ENCODE results near the gene PIWIL1. TPM values are rescaled to one million over a fixed set of nuclear protein-coding genes. Genes with fewer than 3 reads are reported as not detected.

Gene PIWIL1
- total and polyA plus RNA-seq, 2 donors (not counting 3 experiments of a cell fraction or from before 2014, with no cell fraction given) = not detected

- H3K27me3 ChIP-seq (ENCODE audit: control insufficient read depth in 2 of 2, insufficient read depth in 2 of 2, low read length in 2 of 2) = no peaks in the 10 kb centered on the region
- no peak overlapping the region for H3K4me3 ChIP-seq (replicated peaks in 1 of 3; ENCODE audit: insufficient read depth in 1 of 3, low read depth in 1 of 3, low read length in 3 of 3)
- intact Hi-C loops (cut with micrococcal nuclease) = no loop called here
- no peaks in the 10 kb centered on the region for H4K20me1 ChIP-seq (replicated peaks; ENCODE audit: control insufficient read depth, extremely low read depth, insufficient read depth, low read length)
- FAIRE-seq (no peak), DNase-seq (ENCODE audit: low read depth, low spot score) (no peak)
- no peaks in the 10 kb centered on the region for H3K36me3 ChIP-seq (ENCODE audit: control insufficient read depth in 2 of 2, extremely low read depth in 1 of 2, insufficient read depth in 2 of 2, low read length in 2 of 2)
- H2AFZ ChIP-seq (ENCODE audit: low read depth, low read length) = no peak overlapping the region
- no peaks in the 10 kb centered on the region for H3K9me1 ChIP-seq (replicated peaks; ENCODE audit: control insufficient read depth, extremely low read depth, insufficient read depth, low read length)
- no peak overlapping the region for H3K27ac ChIP-seq (ENCODE audit: insufficient read depth, low read depth, low read length)
- CTCF ChIA-PET = no interaction called here
- H3K4me2 ChIP-seq (ENCODE audit: insufficient read depth, low read length) = no peak overlapping the region
- no peaks in the 10 kb centered on the region for H3K9me3 ChIP-seq (replicated peaks; ENCODE audit: control insufficient read depth, insufficient read depth, low read length)
- BruUV-seq (replicated peaks) = no TSS peak
- dilution Hi-C loops (cut with MboI; ENCODE audit: extremely low pct_ligation_motif_present, low sequenced_read_pairs) = no loop called here
- H3K9ac ChIP-seq (replicated peaks; ENCODE audit: extremely low read depth, insufficient read depth, low read length) = no peak overlapping the region
- TF ChIP-seq POLR2AphosphoS5 (IDR thresholded peaks at IDR 0.05; ENCODE audit: insufficient read depth, low read depth, low read length) (no peak), JUN (IDR thresholded peaks at IDR 0.05; ENCODE audit: borderline replicate concordance, insufficient read depth, insufficient read length, low read depth) (no peak), FOS (IDR thresholded peaks at IDR 0.05; ENCODE audit: borderline replicate concordance, insufficient read depth, low read length) (no peak), MAX (IDR thresholded peaks at IDR 0.05; ENCODE audit: insufficient read depth, insufficient read length) (no peak), CTCF (IDR thresholded peaks at IDR 0.05; ENCODE audit: extremely low read depth in 1 of 2, insufficient read depth in 1 of 2, low read depth in 1 of 2, low read length in 2 of 2) (no peak), GATA2 (IDR thresholded peaks at IDR 0.05; ENCODE audit: insufficient read depth, insufficient read length, low read depth, low read length) (no peak), MYC (IDR thresholded peaks at IDR 0.05; ENCODE audit: low read depth, low read length) (no peak), EZH2 (IDR thresholded peaks at IDR 0.05; ENCODE audit: borderline replicate concordance, low read depth, low read length, severe bottlenecking) (no peak), POLR2A (IDR thresholded peaks at IDR 0.05; ENCODE audit: low read depth, low read length) (no peak)
- POLR2A ChIA-PET = no interaction called here
- H3K4me1 ChIP-seq (ENCODE audit: control insufficient read depth, extremely low read depth, insufficient read depth, low read length) = no peaks in the 10 kb centered on the region
- H3K79me2 ChIP-seq (ENCODE audit: control insufficient read depth, insufficient read depth, low read length) = no peaks in the 10 kb centered on the region
These were observed 5.2 kb downstream of the PIWIL1 start for GRCh38 chr12:130342842-130343241.

Measured in endothelial cell of umbilical vein (primary cell).